Mammary epithelial cell (primary cell): Measurements from ENCODE around the gene ATP6V1A.

Source experiments
- CTCF ChIP-seq, 2 donors: IDR thresholded peaks in 1 of 2; conservative IDR thresholded peaks in 1 of 2; 2 replicates each; pipeline ENCODE4 v1.5.1; 2011 to 2012; ENCODE audit warnings: inconsistent platforms in 2 of 2, low read length in 2 of 2, mild to moderate bottlenecking in 2 of 2, control low read depth in 1 of 2, low read depth in 1 of 2; ENCODE audit not compliant: insufficient read depth in 1 of 2; ENCODE audit errors: extremely low read depth in 1 of 2
- EZH2 ChIP-seq: IDR thresholded peaks from 2 replicates; pipeline ENCODE4 v1.6.1; 2012; ENCODE audit warnings: low read length, inconsistent platforms, borderline replicate concordance

- TF ChIP-seq EZH2 (no peak), CTCF (conservative IDR thresholded peaks at IDR 0.05 in 1 of 2, IDR thresholded peaks at IDR 0.05 in 1 of 2; ENCODE audit: extremely low read depth in 1 of 2, insufficient read depth in 1 of 2, low read depth in 1 of 2, low read length in 2 of 2) (no peak)
These were observed 6.6 kb downstream of the ATP6V1A start for GRCh38 chr3:113753376-113753985.
